Vagina (tissue), 2 donors: ENCODE measurements around the gene ATP2A3.

Source experiments
- CTCF ChIP-seq, 3 experiments: fragments of 450-650 bp in 2 of 3; fragments of 200-600 bp in 1 of 3; sonication (generic) in 1 of 3; IDR thresholded peaks; one replicate each; pipeline ENCODE4 v1.5.1; 2017 to 2019; ENCODE audit warnings: antibody characterized with exemption in 3 of 3, mild to moderate bottlenecking in 2 of 3, moderate library complexity in 2 of 3
- POLR2A ChIP-seq, 2 donors: fragments of 450-650 bp; IDR thresholded peaks; one replicate each; pipeline ENCODE4 v1.6.1; 2017; ENCODE audit warnings: antibody characterized with exemption in 2 of 2, mild to moderate bottlenecking in 2 of 2, moderate library complexity in 2 of 2

GRCh38 chr17:3893003-3893719 lies 71.1 kb downstream of the ATP2A3 start, which contains the start of gene CAMKK1:
- TF ChIP-seq POLR2A (IDR thresholded peaks at IDR 0.05) (no peak), CTCF (IDR thresholded peaks at IDR 0.05) (no peak)
